OCI-LY7 (cell line): Measurements from ENCODE around the gene NCLN. TPM values are rescaled to one million over a fixed set of nuclear protein-coding genes. Genes with fewer than 3 reads are reported as not detected.

Source experiments
- BruUV-seq: library from RNA; stranded (reverse); fragments of 400-500 nt; replicated peaks from 2 replicates; lab custom pipeline; 2021; lab: Mats Ljungman, UMichigan
- CTCF ChIA-PET: fragments of 300-600 bp; sonication (Branson Sonifier 250); formaldehyde crosslinking; loops from one replicate; lab custom pipeline; 2022; ENCODE audit warnings: antibody characterized with exemption; ENCODE audit not compliant: unreplicated experiment; lab: Charles Lee
- POLR2A ChIA-PET: fragments of 300-600 bp; sonication (Branson Sonifier 250); formaldehyde crosslinking; loops from one replicate; lab custom pipeline; 2022; ENCODE audit warnings: antibody characterized with exemption; lab: Charles Lee
- DNase-seq: peaks from one replicate; pipeline ENCODE4 v3.0.0-alpha.2; 2015; ENCODE audit warnings: low spot score
- H2AFZ ChIP-seq: fragments of 200-600 bp; sonication (generic), shearing (Covaris generic); 2 replicates; pipeline ENCODE4 v1.6.1; 2014; ENCODE audit warnings: mild to moderate bottlenecking, antibody characterized with exemption, low read length, moderate library complexity
- H3K27ac ChIP-seq: fragments of 200-600 bp; sonication (generic); 2 replicates; pipeline ENCODE4 v1.5.1; 2014; ENCODE audit warnings: mixed run types, low read depth, mild to moderate bottlenecking, moderate library complexity, low read length, inconsistent platforms; ENCODE audit not compliant: poor library complexity, severe bottlenecking
- H3K36me3 ChIP-seq: fragments of 200-600 bp; sonication (generic); 2 replicates; pipeline ENCODE4 v1.6.1; 2014; ENCODE audit warnings: mild to moderate bottlenecking, antibody characterized with exemption, low read length, moderate library complexity, mixed read lengths; ENCODE audit not compliant: insufficient read depth
- H3K4me1 ChIP-seq: fragments of 200-600 bp; sonication (generic); 2 replicates; pipeline ENCODE4 v1.5.1; 2014; ENCODE audit warnings: mild to moderate bottlenecking, low read length; ENCODE audit not compliant: insufficient read depth, poor library complexity, severe bottlenecking
- H3K4me2 ChIP-seq: fragments of 200-600 bp; sonication (generic); 2 replicates; pipeline ENCODE4 v1.6.1; 2014; ENCODE audit warnings: mild to moderate bottlenecking, low read length
- H3K4me3 ChIP-seq: fragments of 200-600 bp; sonication (generic); 2 replicates; pipeline ENCODE4 v1.5.1; 2014; ENCODE audit warnings: mild to moderate bottlenecking, low read depth, low read length; ENCODE audit not compliant: poor library complexity, severe bottlenecking
- H3K79me2 ChIP-seq: fragments of 200-600 bp; sonication (generic); 2 replicates; pipeline ENCODE4 v1.6.1; 2016; ENCODE audit warnings: low read depth, mild to moderate bottlenecking, low read length, moderate library complexity, mixed read lengths; ENCODE audit not compliant: insufficient read depth
- H3K9me2 ChIP-seq: fragments of 200-600 bp; sonication (generic); 2 replicates; pipeline ENCODE4 v1.6.1; 2016; ENCODE audit warnings: mild to moderate bottlenecking, low read length, mixed read lengths; ENCODE audit not compliant: insufficient read depth
- H3K9me3 ChIP-seq: fragments of 200-600 bp; sonication (generic); 2 replicates; pipeline ENCODE4 v1.6.1; 2014; ENCODE audit warnings: mild to moderate bottlenecking, mixed run types, low read length, mixed read lengths
- H4K20me1 ChIP-seq: fragments of 200-600 bp; sonication (generic); 2 replicates; pipeline ENCODE4 v1.6.1; 2014; ENCODE audit warnings: mild to moderate bottlenecking, antibody characterized with exemption, low read length, moderate library complexity, mixed read lengths; ENCODE audit not compliant: insufficient read depth
- EZH2phosphoT487 ChIP-seq: fragments of 200-600 bp; sonication (generic); IDR thresholded peaks from 2 replicates; pipeline ENCODE4 v1.6.1; 2018; ENCODE audit warnings: low read depth, borderline replicate concordance, mild to moderate bottlenecking, mixed run types, antibody characterized with exemption, low read length, moderate library complexity, mixed read lengths
- intact Hi-C: fragments of 100-400 bp; cut with micrococcal nuclease; formaldehyde crosslinking; loops from one replicate; pipeline ENCODE4 v1.10.0; 2022; ENCODE audit not compliant: unreplicated experiment
- total RNA-seq, 2 experiments: library from RNA; depleted of rRNA in 1 of 2; stranded (reverse); fragments of >200 nt in 1 of 2; shearing (Covaris generic) in 1 of 2; gene quantifications; 2 replicates each; pipeline ENCODE4 v1.2.3, GENCODE V29; 2014 to 2022
- TF ChIP-seq, protein P1 (sequence below): fragments of 200-600 bp; sonication (generic); conservative IDR thresholded peaks from 2 replicates; pipeline ENCODE4 v1.5.1; 2014; ENCODE audit warnings: mild to moderate bottlenecking, antibody characterized with exemption, low read length, moderate library complexity, mixed read lengths

NCLN gene
- total RNA-seq, 2 experiments from 2014 or later, result 49.2 to 61.9 TPM

DNA sequence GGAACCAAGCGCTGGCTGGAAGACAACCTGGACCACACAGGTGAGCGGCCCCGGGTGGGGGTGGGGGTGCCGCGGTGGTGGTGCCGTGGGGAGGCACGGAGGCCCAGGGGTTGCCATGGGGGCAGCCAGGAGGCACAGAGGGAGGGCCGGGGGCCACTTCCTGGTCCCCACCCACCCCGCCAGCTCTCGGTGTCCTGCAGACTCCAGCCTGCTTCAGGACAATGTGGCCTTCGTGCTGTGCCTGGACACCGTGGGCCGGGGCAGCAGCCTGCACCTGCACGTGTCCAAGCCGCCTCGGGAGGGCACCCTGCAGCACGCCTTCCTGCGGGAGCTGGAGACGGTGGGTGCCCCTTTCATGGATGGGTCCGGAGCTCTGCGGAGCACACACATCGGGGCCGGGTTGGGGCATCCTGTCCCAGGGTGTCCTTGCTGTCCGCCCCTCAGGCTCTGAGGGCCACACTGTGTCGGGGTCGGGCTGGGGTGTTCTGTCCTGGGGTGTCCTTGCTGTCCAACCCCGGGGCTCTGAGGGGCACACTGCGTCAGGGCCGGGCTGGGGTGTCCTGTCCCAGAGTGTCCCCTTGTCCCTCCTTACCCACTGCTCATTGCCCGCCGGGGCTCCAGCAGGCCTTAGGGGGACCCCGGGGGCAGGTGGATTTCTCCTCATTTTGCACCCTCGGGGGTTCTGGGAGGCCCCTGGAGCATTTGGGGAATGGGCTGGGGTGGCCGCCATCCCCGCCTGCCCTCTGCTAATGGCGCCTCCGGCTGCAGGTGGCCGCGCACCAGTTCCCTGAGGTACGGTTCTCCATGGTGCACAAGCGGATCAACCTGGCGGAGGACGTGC is 18.3 kb downstream of the NCLN start:
- Histone ChIP-seq H3K9me2 (no peaks in the 10 kb centered on the region), H3K4me2 (no peak overlapping the region), H3K4me3 (no peak overlapping the region), H3K4me1 (no peaks in the 10 kb centered on the region), H3K9me3 (no peaks in the 10 kb centered on the region), H3K27ac (no peak overlapping the region), H2AFZ (no peak overlapping the region), H3K79me2 (no peaks in the 10 kb centered on the region), H4K20me1 (no peaks in the 10 kb centered on the region), H3K36me3 (peaks cover 64% of the 10 kb centered on the region)
- no TSS peak for BruUV-seq
- ChIA-PET POLR2A (no interaction called here), CTCF (no interaction called here)
- no peak for DNase-seq
- intact Hi-C loops, result no loop called here
- TF ChIP-seq, protein P1, sequence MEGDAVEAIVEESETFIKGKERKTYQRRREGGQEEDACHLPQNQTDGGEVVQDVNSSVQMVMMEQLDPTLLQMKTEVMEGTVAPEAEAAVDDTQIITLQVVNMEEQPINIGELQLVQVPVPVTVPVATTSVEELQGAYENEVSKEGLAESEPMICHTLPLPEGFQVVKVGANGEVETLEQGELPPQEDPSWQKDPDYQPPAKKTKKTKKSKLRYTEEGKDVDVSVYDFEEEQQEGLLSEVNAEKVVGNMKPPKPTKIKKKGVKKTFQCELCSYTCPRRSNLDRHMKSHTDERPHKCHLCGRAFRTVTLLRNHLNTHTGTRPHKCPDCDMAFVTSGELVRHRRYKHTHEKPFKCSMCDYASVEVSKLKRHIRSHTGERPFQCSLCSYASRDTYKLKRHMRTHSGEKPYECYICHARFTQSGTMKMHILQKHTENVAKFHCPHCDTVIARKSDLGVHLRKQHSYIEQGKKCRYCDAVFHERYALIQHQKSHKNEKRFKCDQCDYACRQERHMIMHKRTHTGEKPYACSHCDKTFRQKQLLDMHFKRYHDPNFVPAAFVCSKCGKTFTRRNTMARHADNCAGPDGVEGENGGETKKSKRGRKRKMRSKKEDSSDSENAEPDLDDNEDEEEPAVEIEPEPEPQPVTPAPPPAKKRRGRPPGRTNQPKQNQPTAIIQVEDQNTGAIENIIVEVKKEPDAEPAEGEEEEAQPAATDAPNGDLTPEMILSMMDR, result no peak
- no peak for TF ChIP-seq EZH2phosphoT487

- DNase-seq, result no peak
- H3K4me2 ChIP-seq, result no peak overlapping the region
- no peaks in the 10 kb centered on the region for H3K4me1 ChIP-seq
- H3K9me3 ChIP-seq, result no peaks in the 10 kb centered on the region
- ChIA-PET POLR2A (no interaction called here), CTCF (no interaction called here)
- no peak overlapping the region for H2AFZ ChIP-seq
- intact Hi-C loops, result no loop called here
- no peaks in the 10 kb centered on the region for H3K79me2 ChIP-seq
- no peak overlapping the region for H3K27ac ChIP-seq
- TF ChIP-seq, protein P1, result no peak
- TF ChIP-seq EZH2phosphoT487, result no peak
- no peak overlapping the region for H3K4me3 ChIP-seq
- peaks cover 60% of the 10 kb centered on the region for H3K36me3 ChIP-seq
- no peaks in the 10 kb centered on the region for H3K9me2 ChIP-seq
- H4K20me1 ChIP-seq, result no peaks in the 10 kb centered on the region
- no TSS peak for BruUV-seq
Observed at GRCh38 chr19:3204646-3205275, 19.0 kb downstream of the NCLN start.
